Measurements from ENCODE around the gene PLCL1. TPM values are rescaled to one million over a fixed set of nuclear protein-coding genes. Genes with fewer than 3 reads are reported as not detected.

The PLCL1 gene
- polyA plus RNA-seq, 1 of the 3 experiments (the other 2 are of a cell fraction) = 7.7 TPM

DNA sequence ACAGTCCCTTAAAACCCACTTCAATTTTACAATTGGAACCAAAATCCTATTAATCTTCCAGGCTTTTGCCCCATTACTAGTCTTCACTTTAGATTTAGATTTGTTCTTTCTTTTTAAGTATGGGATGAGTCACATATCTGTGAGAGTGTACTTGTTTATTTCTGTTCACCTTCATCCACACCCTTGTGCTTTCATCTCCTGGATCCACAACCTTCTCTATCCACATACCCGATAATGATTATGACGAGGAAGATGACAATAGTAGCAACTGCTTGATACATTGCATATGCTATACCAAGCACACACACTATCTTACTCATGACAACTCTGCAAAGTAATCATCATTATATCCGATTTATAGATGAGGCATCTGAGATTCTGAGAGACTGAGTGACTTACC, 297.3 kb downstream of the PLCL1 start:
- Histone ChIP-seq H3K36me3 (replicated peaks in 1 of 2; ENCODE audit: control insufficient read depth in 1 of 2, insufficient read depth in 2 of 2, low read length in 1 of 2) (peaks cover 0 to 45% of the 10 kb centered on the region in 2 experiments), H3K9me2 (no peaks in the 10 kb centered on the region), H2AFZ (ENCODE audit: low read depth) (no peak overlapping the region), H3K4me2 (no peak overlapping the region), H3F3A (replicated peaks; ENCODE audit: insufficient read depth) (peaks cover 5% of the 10 kb centered on the region), H3K4me3 (ENCODE audit: low read depth in 2 of 2, low read length in 1 of 2) (no peak overlapping the region), H3K9ac (no peak overlapping the region), H3K27ac (ENCODE audit: low read depth in 2 of 2, low read length in 1 of 2) (no peak overlapping the region), H3K9me3 (no peaks in the 10 kb centered on the region; the same call in 1 of the 2 replicates), H3K27me3 (ENCODE audit: insufficient read depth) (no peaks in the 10 kb centered on the region), H3K4me1 (ENCODE audit: control insufficient read depth in 1 of 2, insufficient read depth in 2 of 2, low read depth in 1 of 2, low read length in 1 of 2) (peaks cover 3 to 5% of the 10 kb centered on the region in 2 experiments; a peak in 3 of 4 replicates), H4K20me1 (ENCODE audit: insufficient read depth) (no peaks in the 10 kb centered on the region), H3K79me2 (ENCODE audit: insufficient read depth) (no peaks in the 10 kb centered on the region)
- POLR2A ChIA-PET = no interaction called here
- DNase-seq = no peak
- CTCF ChIA-PET = no interaction called here
- TF ChIP-seq MXI1 (IDR thresholded peaks at IDR 0.05; ENCODE audit: low read depth, low read length) (no peak), NRF1 (IDR thresholded peaks at IDR 0.05; ENCODE audit: low read depth, low read length) (no peak), RXRA (IDR thresholded peaks at IDR 0.05; ENCODE audit: borderline replicate concordance, low read depth) (no peak), TAF1 (IDR thresholded peaks at IDR 0.05; ENCODE audit: borderline replicate concordance, low read depth, low read length) (no peak), POLR2AphosphoS5 (IDR thresholded peaks at IDR 0.05; ENCODE audit: low read depth, low read length) (no peak), FOXJ3 (CRISPR knock-in tag; IDR thresholded peaks at IDR 0.05) (no peak), RAD21 (IDR thresholded peaks at IDR 0.05; ENCODE audit: low read length) (no peak), TEAD4 (IDR thresholded peaks at IDR 0.05; ENCODE audit: borderline replicate concordance, insufficient read depth) (no peak), NFIC (IDR thresholded peaks at IDR 0.05; ENCODE audit: borderline replicate concordance) (no peak), ELF1 (IDR thresholded peaks at IDR 0.05) (no peak)
- TF ChIP-seq, protein P1, sequence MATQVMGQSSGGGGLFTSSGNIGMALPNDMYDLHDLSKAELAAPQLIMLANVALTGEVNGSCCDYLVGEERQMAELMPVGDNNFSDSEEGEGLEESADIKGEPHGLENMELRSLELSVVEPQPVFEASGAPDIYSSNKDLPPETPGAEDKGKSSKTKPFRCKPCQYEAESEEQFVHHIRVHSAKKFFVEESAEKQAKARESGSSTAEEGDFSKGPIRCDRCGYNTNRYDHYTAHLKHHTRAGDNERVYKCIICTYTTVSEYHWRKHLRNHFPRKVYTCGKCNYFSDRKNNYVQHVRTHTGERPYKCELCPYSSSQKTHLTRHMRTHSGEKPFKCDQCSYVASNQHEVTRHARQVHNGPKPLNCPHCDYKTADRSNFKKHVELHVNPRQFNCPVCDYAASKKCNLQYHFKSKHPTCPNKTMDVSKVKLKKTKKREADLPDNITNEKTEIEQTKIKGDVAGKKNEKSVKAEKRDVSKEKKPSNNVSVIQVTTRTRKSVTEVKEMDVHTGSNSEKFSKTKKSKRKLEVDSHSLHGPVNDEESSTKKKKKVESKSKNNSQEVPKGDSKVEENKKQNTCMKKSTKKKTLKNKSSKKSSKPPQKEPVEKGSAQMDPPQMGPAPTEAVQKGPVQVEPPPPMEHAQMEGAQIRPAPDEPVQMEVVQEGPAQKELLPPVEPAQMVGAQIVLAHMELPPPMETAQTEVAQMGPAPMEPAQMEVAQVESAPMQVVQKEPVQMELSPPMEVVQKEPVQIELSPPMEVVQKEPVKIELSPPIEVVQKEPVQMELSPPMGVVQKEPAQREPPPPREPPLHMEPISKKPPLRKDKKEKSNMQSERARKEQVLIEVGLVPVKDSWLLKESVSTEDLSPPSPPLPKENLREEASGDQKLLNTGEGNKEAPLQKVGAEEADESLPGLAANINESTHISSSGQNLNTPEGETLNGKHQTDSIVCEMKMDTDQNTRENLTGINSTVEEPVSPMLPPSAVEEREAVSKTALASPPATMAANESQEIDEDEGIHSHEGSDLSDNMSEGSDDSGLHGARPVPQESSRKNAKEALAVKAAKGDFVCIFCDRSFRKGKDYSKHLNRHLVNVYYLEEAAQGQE (IDR thresholded peaks at IDR 0.05; ENCODE audit: low read depth, low read length) = no peak
- TF ChIP-seq, protein P2, sequence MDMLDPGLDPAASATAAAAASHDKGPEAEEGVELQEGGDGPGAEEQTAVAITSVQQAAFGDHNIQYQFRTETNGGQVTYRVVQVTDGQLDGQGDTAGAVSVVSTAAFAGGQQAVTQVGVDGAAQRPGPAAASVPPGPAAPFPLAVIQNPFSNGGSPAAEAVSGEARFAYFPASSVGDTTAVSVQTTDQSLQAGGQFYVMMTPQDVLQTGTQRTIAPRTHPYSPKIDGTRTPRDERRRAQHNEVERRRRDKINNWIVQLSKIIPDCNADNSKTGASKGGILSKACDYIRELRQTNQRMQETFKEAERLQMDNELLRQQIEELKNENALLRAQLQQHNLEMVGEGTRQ (IDR thresholded peaks at IDR 0.05; ENCODE audit: borderline replicate concordance, low read depth, low read length) = no peak
- TF ChIP-seq, protein P3, sequence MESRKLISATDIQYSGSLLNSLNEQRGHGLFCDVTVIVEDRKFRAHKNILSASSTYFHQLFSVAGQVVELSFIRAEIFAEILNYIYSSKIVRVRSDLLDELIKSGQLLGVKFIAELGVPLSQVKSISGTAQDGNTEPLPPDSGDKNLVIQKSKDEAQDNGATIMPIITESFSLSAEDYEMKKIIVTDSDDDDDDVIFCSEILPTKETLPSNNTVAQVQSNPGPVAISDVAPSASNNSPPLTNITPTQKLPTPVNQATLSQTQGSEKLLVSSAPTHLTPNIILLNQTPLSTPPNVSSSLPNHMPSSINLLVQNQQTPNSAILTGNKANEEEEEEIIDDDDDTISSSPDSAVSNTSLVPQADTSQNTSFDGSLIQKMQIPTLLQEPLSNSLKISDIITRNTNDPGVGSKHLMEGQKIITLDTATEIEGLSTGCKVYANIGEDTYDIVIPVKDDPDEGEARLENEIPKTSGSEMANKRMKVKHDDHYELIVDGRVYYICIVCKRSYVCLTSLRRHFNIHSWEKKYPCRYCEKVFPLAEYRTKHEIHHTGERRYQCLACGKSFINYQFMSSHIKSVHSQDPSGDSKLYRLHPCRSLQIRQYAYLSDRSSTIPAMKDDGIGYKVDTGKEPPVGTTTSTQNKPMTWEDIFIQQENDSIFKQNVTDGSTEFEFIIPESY (IDR thresholded peaks at IDR 0.05; ENCODE audit: borderline replicate concordance, low read depth) = no peak
- TF ChIP-seq, protein P4, sequence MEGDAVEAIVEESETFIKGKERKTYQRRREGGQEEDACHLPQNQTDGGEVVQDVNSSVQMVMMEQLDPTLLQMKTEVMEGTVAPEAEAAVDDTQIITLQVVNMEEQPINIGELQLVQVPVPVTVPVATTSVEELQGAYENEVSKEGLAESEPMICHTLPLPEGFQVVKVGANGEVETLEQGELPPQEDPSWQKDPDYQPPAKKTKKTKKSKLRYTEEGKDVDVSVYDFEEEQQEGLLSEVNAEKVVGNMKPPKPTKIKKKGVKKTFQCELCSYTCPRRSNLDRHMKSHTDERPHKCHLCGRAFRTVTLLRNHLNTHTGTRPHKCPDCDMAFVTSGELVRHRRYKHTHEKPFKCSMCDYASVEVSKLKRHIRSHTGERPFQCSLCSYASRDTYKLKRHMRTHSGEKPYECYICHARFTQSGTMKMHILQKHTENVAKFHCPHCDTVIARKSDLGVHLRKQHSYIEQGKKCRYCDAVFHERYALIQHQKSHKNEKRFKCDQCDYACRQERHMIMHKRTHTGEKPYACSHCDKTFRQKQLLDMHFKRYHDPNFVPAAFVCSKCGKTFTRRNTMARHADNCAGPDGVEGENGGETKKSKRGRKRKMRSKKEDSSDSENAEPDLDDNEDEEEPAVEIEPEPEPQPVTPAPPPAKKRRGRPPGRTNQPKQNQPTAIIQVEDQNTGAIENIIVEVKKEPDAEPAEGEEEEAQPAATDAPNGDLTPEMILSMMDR (IDR thresholded peaks at IDR 0.05) = no peak
- 90% methylated on average over 3 of the region's 3 CpGs for WGBS (ENCODE audit: low lambda C conversion rate)

Data from SK-N-SH (cell line).